Type B pancreatic cell (in vitro differentiated cells): ENCODE measurements around the gene KCNT1. TPM values are rescaled to one million over a fixed set of nuclear protein-coding genes. Genes with fewer than 3 reads are reported as not detected.

Experiments used
- DNase-seq: peaks from one replicate; pipeline ENCODE4 v3.0.0; 2021; ENCODE audit warnings: mixed read lengths; ENCODE audit not compliant: unreplicated experiment; ENCODE audit errors: extremely low spot score
- H3K27ac Mint-ChIP-seq: 2 replicates; pipeline ENCODE4 v1.8.0; 2021; ENCODE audit warnings: mild to moderate bottlenecking, mixed read lengths
- H3K27me3 Mint-ChIP-seq: 2 replicates; pipeline ENCODE4 v1.8.0; 2021; ENCODE audit warnings: mixed read lengths
- H3K36me3 Mint-ChIP-seq: 2 replicates; pipeline ENCODE4 v1.8.0; 2021; ENCODE audit warnings: mixed read lengths
- H3K4me1 Mint-ChIP-seq: one replicate; pipeline ENCODE4 v1.8.0; 2021; ENCODE audit warnings: mixed read lengths; ENCODE audit not compliant: unreplicated experiment
- H3K4me3 Mint-ChIP-seq: 2 replicates; pipeline ENCODE4 v1.8.0; 2021; ENCODE audit warnings: mild to moderate bottlenecking, mixed read lengths
- H3K9me3 Mint-ChIP-seq: 2 replicates; pipeline ENCODE4 v1.8.0; 2021; ENCODE audit warnings: mixed read lengths
- CTCF ChIP-seq: fragments of 200-600 bp; sonication (generic); conservative IDR thresholded peaks from 2 replicates; pipeline ENCODE4 v1.5.0; 2021; ENCODE audit warnings: antibody characterized with exemption, mild to moderate bottlenecking
- total RNA-seq: library from RNA; stranded (reverse); gene quantifications from 2 replicates; pipeline ENCODE4 v1.2.1, GENCODE V29; 2021; ENCODE audit warnings: low replicate concordance

Gene KCNT1
- total RNA-seq, 1 donor from 2014 or later: not detected

DNA sequence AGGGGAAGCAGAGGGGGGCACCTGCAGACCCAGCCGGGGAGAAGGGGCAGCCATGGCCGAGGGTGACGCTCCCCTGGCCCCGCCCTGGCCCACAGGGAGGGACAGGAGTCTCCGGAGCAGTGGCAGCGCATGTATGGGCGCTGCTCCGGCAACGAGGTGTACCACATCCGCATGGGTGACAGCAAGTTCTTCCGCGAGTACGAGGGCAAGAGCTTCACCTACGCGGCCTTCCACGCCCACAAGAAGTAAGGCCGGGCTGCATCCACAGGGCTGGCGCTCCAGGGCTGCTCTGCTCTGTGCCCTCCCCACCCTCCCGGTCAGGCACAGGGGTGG is 68.2 kb downstream of the KCNT1 start:
- Mint-ChIP-seq H3K9me3 (no peaks in the 10 kb centered on the region), H3K4me3 (no peak overlapping the region), H3K4me1 (no peaks in the 10 kb centered on the region), H3K36me3 (no peaks in the 10 kb centered on the region), H3K27ac (no peak overlapping the region), H3K27me3 (no peaks in the 10 kb centered on the region)
- TF ChIP-seq CTCF: no peak
- no peak for DNase-seq

DNA sequence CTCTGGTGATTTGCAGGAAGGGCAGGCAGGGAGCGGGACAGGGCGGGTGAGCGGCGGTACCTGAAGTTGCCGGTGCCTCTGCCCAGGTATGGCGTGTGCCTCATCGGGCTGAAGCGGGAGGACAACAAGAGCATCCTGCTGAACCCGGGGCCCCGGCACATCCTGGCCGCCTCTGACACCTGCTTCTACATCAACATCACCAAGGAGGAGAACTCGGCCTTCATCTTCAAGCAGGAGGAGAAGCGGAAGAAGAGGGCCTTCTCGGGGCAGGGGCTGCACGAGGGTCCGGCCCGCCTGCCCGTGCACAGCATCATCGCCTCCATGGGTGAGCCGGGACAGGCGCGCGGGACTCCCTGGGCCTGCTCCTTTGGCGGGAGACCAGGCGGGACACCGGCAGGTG is 68.8 kb downstream of the KCNT1 start:
- H3K4me3 Mint-ChIP-seq: no peak overlapping the region
- H3K9me3 Mint-ChIP-seq: no peaks in the 10 kb centered on the region
- DNase-seq: no peak
- no peak for TF ChIP-seq CTCF
- no peaks in the 10 kb centered on the region for H3K36me3 Mint-ChIP-seq
- H3K27me3 Mint-ChIP-seq: peaks cover 3% of the 10 kb centered on the region
- H3K4me1 Mint-ChIP-seq: no peaks in the 10 kb centered on the region
- no peak overlapping the region for H3K27ac Mint-ChIP-seq

- Mint-ChIP-seq H3K36me3 (no peaks in the 10 kb centered on the region), H3K4me1 (no peaks in the 10 kb centered on the region), H3K9me3 (no peaks in the 10 kb centered on the region), H3K27ac (no peak overlapping the region), H3K4me3 (no peak overlapping the region), H3K27me3 (peaks cover 3% of the 10 kb centered on the region)
- no peak for DNase-seq
- TF ChIP-seq CTCF: no peak
Observed at GRCh38 chr9:135771401-135772051, 69.5 kb downstream of the KCNT1 start.

- no peak for TF ChIP-seq CTCF
- H3K4me3 Mint-ChIP-seq: no peak overlapping the region
- H3K9me3 Mint-ChIP-seq: no peaks in the 10 kb centered on the region
- no peaks in the 10 kb centered on the region for H3K36me3 Mint-ChIP-seq
- no peak overlapping the region for H3K27ac Mint-ChIP-seq
- DNase-seq: no peak
- no peaks in the 10 kb centered on the region for H3K4me1 Mint-ChIP-seq
- H3K27me3 Mint-ChIP-seq: peaks cover 3% of the 10 kb centered on the region
Observed at GRCh38 chr9:135772056-135772646, 70.2 kb downstream of the KCNT1 start.

DNA sequence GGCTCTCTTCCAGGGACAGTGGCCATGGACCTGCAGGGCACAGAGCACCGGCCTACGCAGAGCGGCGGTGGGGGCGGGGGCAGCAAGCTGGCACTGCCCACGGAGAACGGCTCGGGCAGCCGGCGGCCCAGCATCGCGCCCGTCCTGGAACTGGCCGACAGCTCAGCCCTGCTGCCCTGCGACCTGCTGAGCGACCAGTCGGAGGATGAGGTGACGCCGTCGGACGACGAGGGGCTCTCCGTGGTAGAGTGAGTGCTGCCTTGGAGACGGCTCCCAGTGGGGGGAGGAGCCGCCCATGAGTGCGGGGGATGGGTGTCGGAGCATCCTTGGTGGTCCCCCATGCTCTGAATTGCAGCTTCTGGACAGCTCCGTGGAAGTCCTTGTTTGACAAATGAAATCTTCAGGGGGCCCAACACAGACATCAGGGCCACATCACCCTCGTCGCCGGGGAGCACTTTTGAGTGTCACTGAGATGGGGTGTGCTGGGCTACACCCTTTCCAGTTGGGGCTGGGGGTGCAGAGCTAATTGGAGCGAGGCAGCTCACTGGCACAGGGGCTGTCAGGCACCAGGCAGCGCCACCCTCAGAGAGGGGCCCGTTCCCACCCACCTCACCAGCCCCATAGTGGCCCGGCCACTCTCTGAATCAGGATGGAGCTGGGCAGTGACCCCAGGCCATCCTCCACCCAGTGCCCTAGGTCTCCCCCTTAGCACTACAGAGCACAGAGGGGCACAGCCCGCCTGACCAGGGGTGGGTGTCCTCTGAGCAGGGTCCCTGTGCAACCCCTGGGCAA is 70.9 kb downstream of the KCNT1 start:
- Mint-ChIP-seq H3K9me3 (no peaks in the 10 kb centered on the region), H3K36me3 (no peaks in the 10 kb centered on the region), H3K4me3 (no peak overlapping the region), H3K27me3 (peaks cover 3% of the 10 kb centered on the region), H3K4me1 (no peaks in the 10 kb centered on the region), H3K27ac (no peak overlapping the region)
- TF ChIP-seq CTCF: no peak
- DNase-seq: no peak
